Bronchus fibroblast of lung (primary cell): ENCODE results near the gene ETDB. TPM values are rescaled to one million over a fixed set of nuclear protein-coding genes. Genes with fewer than 3 reads are reported as not detected.

ENCODE experiments used
- total RNA-seq: library from RNA; depleted of rRNA; stranded (reverse); fragments of >200 nt; gene quantifications from 2 replicates; pipeline ENCODE4 v1.2.3, GENCODE V29; 2015

Gene ETDB
- total RNA-seq, result not detected in 2 replicates

DNA sequence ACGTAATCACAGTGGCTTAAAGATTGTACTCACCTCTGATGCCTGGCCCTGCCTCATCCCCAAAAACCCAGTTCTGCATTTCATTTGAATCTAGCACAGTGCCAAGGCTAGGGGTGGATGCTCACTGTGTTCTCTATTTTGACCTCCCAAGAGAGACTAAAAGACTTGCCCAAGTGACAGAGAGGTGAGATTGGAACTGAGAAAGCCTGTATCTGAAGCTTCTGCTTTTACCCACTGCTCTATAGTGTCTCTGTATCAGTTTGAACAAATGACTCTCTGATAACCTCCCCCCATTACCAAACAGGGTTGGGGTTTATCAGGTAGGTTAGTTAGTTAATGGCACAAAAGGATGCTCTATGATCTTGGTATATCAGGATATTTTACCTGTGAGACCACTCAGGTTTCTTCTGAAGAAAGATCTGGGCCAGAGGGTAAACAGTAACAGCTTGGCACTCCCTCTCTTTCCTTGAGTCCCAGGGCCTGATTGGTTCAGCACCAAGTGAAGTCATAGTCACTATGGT, at the start of gene ETDB:
TSS of gene ETDB (minus strand) at position 471 of the 521 bp plus-strand sequence. CDS start 1,265 bp downstream, outside the sequence.

Other genes starting within 250 kb of the ETDB start
- 12.5 and 17.5 TPM in 2 replicates for gene MOSPD1, start 205.3 kb downstream of the ETDB start, total RNA-seq
- 11.4 and 14.3 TPM in 2 replicates for gene SMIM10, start 129.5 kb downstream of the ETDB start, total RNA-seq
- gene RTL8B, start 98.0 kb downstream of the ETDB start, total RNA-seq, result 18.3 and 21.0 TPM in 2 replicates
- 190 and 221 TPM in 2 replicates for gene RTL8C, start 88.2 kb downstream of the ETDB start, total RNA-seq
- gene RTL8A, start 68.4 kb downstream of the ETDB start, total RNA-seq, result 38.4 and 45.4 TPM in 2 replicates
- gene SMIM10L2B, start 21.8 kb downstream of the ETDB start, total RNA-seq, result 1.8 and 1.9 TPM in 2 replicates
- gene CT55, start 50.9 kb upstream of the ETDB start, total RNA-seq, result not detected in 2 replicates
- not detected in 2 replicates for gene ETDA, start 131.5 kb upstream of the ETDB start, total RNA-seq
- gene ETDC, start 189.0 kb upstream of the ETDB start, total RNA-seq, result not detected in 2 replicates
- 3.9 and 4.0 TPM in 2 replicates for gene ZNF75D, start 223.6 kb upstream of the ETDB start, total RNA-seq
- gene ZNF449, start 224.3 kb upstream of the ETDB start, total RNA-seq, result 5.1 and 5.4 TPM in 2 replicates